GM23338 (cell line): ENCODE measurements around the gene MAG.

Experiments
- CREB1 ChIP-seq: fragments of 250-450 bp; sonication (Bioruptor Pico); IDR thresholded peaks from 2 replicates; pipeline ENCODE4 v1.5.0; 2020; ENCODE audit warnings: low read depth, mild to moderate bottlenecking, moderate library complexity
- EZH2 ChIP-seq: fragments of 200-600 bp; sonication (generic); IDR thresholded peaks from one replicate; pipeline ENCODE4 v1.8.0; 2017; ENCODE audit warnings: antibody characterized with exemption, mild to moderate bottlenecking, low read depth; ENCODE audit not compliant: unreplicated experiment
- EZH2phosphoT487 ChIP-seq: fragments of 200-600 bp; sonication (generic); IDR thresholded peaks from one replicate; pipeline ENCODE4 v1.8.1; 2018; ENCODE audit warnings: antibody characterized with exemption; ENCODE audit not compliant: unreplicated experiment
- JUNB ChIP-seq: IDR thresholded peaks from one replicate; pipeline ENCODE4 v1.6.1; 2016; ENCODE audit warnings: antibody characterized with exemption; ENCODE audit not compliant: unreplicated experiment
- POLR2AphosphoS5 ChIP-seq: IDR thresholded peaks from 2 replicates; pipeline ENCODE4 v1.6.1; 2016; ENCODE audit warnings: antibody characterized with exemption, low read depth
- ZNF331 ChIP-seq: fragments of 250-450 bp; sonication (Bioruptor Pico); IDR thresholded peaks from 2 replicates; pipeline ENCODE4 v1.5.0; 2020; ENCODE audit warnings: low read depth, mild to moderate bottlenecking, moderate library complexity
- TF ChIP-seq, protein P1 (sequence below), 2 experiments: fragments of 200-600 bp in 1 of 2; sonication (generic) in 1 of 2; conservative IDR thresholded peaks; 2 replicates each; pipeline versions ENCODE4 v1.5.1 to v1.6.1; 2016 to 2017; ENCODE audit warnings: antibody characterized with exemption in 2 of 2, low read depth in 2 of 2, mild to moderate bottlenecking in 2 of 2, moderate library complexity in 1 of 2
- TF ChIP-seq, protein P2 (sequence below): IDR thresholded peaks from one replicate; pipeline ENCODE4 v1.6.1; 2018; ENCODE audit warnings: antibody characterized with exemption; ENCODE audit not compliant: unreplicated experiment

DNA sequence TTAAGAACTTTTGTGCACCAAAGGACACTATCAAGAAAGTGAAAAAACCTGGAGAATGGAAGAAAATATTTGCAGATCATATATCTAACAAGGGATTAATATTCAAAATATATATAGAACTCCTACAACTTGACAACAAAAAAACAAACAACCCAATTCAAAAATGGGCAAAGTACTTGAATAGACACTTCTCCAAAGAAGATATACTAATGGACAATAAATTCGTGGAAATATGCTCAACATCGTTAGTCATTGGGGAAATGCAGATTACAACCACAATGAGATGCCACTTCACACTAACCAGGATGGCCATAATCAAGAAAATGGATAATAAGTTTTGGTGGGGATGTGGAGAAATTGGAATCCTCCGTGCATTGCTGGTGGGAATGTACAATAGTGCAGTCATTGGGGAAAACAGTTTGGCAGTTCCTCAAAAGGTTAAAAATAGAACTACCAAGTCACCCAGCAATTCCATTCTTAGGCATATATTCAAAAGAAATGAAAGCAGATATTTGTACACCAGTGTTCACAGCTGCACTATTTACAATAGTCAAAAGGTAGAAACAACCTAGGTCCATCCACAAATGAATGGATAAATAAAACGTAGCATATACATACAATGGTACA is 45.4 kb upstream of the MAG start:
- TF ChIP-seq, protein P1, sequence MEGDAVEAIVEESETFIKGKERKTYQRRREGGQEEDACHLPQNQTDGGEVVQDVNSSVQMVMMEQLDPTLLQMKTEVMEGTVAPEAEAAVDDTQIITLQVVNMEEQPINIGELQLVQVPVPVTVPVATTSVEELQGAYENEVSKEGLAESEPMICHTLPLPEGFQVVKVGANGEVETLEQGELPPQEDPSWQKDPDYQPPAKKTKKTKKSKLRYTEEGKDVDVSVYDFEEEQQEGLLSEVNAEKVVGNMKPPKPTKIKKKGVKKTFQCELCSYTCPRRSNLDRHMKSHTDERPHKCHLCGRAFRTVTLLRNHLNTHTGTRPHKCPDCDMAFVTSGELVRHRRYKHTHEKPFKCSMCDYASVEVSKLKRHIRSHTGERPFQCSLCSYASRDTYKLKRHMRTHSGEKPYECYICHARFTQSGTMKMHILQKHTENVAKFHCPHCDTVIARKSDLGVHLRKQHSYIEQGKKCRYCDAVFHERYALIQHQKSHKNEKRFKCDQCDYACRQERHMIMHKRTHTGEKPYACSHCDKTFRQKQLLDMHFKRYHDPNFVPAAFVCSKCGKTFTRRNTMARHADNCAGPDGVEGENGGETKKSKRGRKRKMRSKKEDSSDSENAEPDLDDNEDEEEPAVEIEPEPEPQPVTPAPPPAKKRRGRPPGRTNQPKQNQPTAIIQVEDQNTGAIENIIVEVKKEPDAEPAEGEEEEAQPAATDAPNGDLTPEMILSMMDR (conservative IDR thresholded peaks at IDR 0.05; ENCODE audit: low read depth in 2 of 2): no peak
- no peak for TF ChIP-seq EZH2
- no peak for TF ChIP-seq EZH2phosphoT487
- TF ChIP-seq POLR2AphosphoS5: no peak
- no peak for TF ChIP-seq JUNB
- no peak for TF ChIP-seq CREB1 (CRISPR knock-in tag)
- TF ChIP-seq, protein P2, sequence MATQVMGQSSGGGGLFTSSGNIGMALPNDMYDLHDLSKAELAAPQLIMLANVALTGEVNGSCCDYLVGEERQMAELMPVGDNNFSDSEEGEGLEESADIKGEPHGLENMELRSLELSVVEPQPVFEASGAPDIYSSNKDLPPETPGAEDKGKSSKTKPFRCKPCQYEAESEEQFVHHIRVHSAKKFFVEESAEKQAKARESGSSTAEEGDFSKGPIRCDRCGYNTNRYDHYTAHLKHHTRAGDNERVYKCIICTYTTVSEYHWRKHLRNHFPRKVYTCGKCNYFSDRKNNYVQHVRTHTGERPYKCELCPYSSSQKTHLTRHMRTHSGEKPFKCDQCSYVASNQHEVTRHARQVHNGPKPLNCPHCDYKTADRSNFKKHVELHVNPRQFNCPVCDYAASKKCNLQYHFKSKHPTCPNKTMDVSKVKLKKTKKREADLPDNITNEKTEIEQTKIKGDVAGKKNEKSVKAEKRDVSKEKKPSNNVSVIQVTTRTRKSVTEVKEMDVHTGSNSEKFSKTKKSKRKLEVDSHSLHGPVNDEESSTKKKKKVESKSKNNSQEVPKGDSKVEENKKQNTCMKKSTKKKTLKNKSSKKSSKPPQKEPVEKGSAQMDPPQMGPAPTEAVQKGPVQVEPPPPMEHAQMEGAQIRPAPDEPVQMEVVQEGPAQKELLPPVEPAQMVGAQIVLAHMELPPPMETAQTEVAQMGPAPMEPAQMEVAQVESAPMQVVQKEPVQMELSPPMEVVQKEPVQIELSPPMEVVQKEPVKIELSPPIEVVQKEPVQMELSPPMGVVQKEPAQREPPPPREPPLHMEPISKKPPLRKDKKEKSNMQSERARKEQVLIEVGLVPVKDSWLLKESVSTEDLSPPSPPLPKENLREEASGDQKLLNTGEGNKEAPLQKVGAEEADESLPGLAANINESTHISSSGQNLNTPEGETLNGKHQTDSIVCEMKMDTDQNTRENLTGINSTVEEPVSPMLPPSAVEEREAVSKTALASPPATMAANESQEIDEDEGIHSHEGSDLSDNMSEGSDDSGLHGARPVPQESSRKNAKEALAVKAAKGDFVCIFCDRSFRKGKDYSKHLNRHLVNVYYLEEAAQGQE: no peak
- no peak for TF ChIP-seq ZNF331 (CRISPR knock-in tag)
